Effector memory CD8-positive, alpha-beta T cell (primary cell): ENCODE results near the gene TRABD2B.
"Not testable (repeated sequence)": the region's sequence is repeated elsewhere in the genome, so short reads cannot be mapped to it uniquely, and the experiment has no call there.

Experiments
- ATAC-seq: fragments of 150-1000 bp; cut with Tn5 transposase; replicated peaks from 2 replicates; pipeline ENCODE4 v1.10.0; 2021; ENCODE audit warnings: mild to moderate bottlenecking, moderate library complexity
- DNase-seq, 3 experiments: peaks; one replicate each; pipeline ENCODE4 v3.0.0; 2021
- H3K27ac Mint-ChIP-seq, 2 donors: one replicate each; pipeline ENCODE4 v1.8.0; 2022; ENCODE audit warnings: mild to moderate bottlenecking in 2 of 2, mixed read lengths in 2 of 2, moderate library complexity in 2 of 2
- H3K27me3 Mint-ChIP-seq, 2 donors: one replicate each; pipeline ENCODE4 v1.8.0; 2022; ENCODE audit warnings: mixed read lengths in 2 of 2
- H3K36me3 Mint-ChIP-seq: one replicate; pipeline ENCODE4 v1.8.0; 2022; ENCODE audit warnings: mild to moderate bottlenecking, moderate library complexity, mixed read lengths; ENCODE audit not compliant: insufficient read depth
- H3K4me1 Mint-ChIP-seq, 2 donors: one replicate each; pipeline ENCODE4 v1.8.0; 2022; ENCODE audit warnings: low read depth in 2 of 2, mixed read lengths in 2 of 2
- H3K4me3 Mint-ChIP-seq, 2 donors: one replicate each; pipeline ENCODE4 v1.8.0; 2022; ENCODE audit warnings: mild to moderate bottlenecking in 2 of 2, mixed read lengths in 2 of 2, moderate library complexity in 2 of 2
- H3K9me3 Mint-ChIP-seq, 2 donors: one replicate each; pipeline ENCODE4 v1.8.0; 2022; ENCODE audit warnings: mixed read lengths in 2 of 2

The TRABD2B gene

DNA sequence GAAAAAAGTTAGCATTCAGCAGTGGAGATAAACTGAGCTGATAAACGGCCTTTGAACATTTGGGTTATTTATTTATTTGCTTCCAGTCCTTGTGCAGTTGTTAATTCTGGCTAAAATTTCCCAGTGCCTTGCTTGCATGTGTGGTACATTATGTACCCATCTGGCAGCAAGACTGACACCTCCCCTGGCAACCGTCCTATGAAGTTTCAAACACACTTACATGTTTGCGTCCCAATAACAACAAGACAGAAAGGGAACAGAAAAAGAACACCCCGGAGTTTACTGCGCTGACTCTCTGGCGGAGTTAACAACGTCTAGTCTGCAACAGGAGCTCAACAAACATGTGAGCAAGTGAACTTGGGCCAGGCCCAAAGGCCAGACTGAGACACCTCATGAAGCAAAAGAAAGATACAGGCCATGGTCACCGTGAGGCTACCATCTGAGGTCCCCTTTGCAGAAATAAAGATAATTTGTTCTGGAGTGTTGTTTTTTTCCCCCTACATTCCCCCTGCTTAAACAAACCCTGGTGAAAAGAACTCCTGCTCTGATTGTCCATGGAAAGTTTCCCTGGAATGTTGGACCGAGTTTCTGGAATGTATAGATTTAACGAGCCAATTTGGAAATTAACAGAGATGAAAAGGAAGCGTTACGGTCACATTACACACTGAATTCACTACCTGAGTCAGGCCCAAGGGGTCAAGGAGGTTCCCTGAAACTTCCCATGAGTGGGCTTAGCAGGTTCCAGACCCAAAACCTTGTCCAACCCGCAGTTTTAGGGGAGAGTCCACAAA lies 33.4 kb downstream of the TRABD2B start:
- ATAC-seq (no peak), DNase-seq (no peak)
- Mint-ChIP-seq H3K36me3 (no peaks in the 10 kb centered on the region), H3K4me1 (no peaks in the 10 kb centered on the region), H3K4me3 (no peak overlapping the region), H3K27ac (no peak overlapping the region), H3K9me3 (no peaks in the 10 kb centered on the region), H3K27me3 (peaks cover 24% of the 10 kb centered on the region in 2 donors)

GRCh38 chr1:47962750-47963492 lies 34.3 kb downstream of the TRABD2B start:
- ATAC-seq, result no peak
- H3K27me3 Mint-ChIP-seq, result peaks cover 24 to 26% of the 10 kb centered on the region in 2 donors

GRCh38 chr1:47961835-47962234 lies 35.4 kb downstream of the TRABD2B start:
- H3K27ac Mint-ChIP-seq, ATAC-seq, H3K9me3 Mint-ChIP-seq, H3K36me3 Mint-ChIP-seq, H3K4me3 Mint-ChIP-seq, DNase-seq, H3K4me1 Mint-ChIP-seq: not testable (repeated sequence)
- H3K27me3 Mint-ChIP-seq, result peaks cover 26 to 34% of the 10 kb centered on the region in 2 donors

More at GRCh38 chr1:47962750-47963492, 34.3 kb downstream of the TRABD2B start:
- H3K36me3 Mint-ChIP-seq, result no peaks in the 10 kb centered on the region
- H3K27ac Mint-ChIP-seq, result no peak overlapping the region
- no peak for DNase-seq
- no peak overlapping the region for H3K4me3 Mint-ChIP-seq
- H3K4me1 Mint-ChIP-seq, result no peaks in the 10 kb centered on the region
- H3K9me3 Mint-ChIP-seq, result no peaks in the 10 kb centered on the region

- not testable (repeated sequence) for H3K4me1 Mint-ChIP-seq, H3K4me3 Mint-ChIP-seq, H3K27ac Mint-ChIP-seq, H3K9me3 Mint-ChIP-seq, H3K36me3 Mint-ChIP-seq, ATAC-seq, DNase-seq
- peaks cover 51 to 52% of the 10 kb centered on the region in 2 donors for H3K27me3 Mint-ChIP-seq
Measured at GRCh38 chr1:47956491-47956890, 40.7 kb downstream of the TRABD2B start.

DNA sequence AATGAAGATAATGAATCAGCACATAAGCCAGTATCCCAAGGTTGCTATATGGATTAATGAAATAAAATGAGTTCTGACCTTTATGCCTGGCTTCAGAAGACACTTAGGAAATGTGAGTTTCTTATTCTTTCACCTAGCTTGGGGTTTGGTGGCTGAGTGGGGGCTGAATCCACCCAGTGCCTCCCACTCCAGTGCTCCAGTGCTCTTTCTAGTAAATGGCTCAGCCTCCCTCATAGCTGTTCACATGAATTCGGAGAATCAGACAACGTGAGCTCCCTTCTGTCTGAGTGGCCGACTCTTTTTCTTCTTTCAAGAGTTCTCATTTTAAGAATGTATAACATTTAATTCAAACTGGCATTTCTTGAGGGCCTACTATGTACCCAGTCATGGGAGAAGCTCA lies 43.5 kb downstream of the TRABD2B start:
- Mint-ChIP-seq H3K4me1 (no peaks in the 10 kb centered on the region), H3K27ac (no peak overlapping the region), H3K36me3 (no peaks in the 10 kb centered on the region), H3K27me3 (peaks cover 38 to 66% of the 10 kb centered on the region in 2 donors), H3K9me3 (no peaks in the 10 kb centered on the region), H3K4me3 (no peak overlapping the region)
- ATAC-seq, result no peak
- DNase-seq, result no peak

DNA sequence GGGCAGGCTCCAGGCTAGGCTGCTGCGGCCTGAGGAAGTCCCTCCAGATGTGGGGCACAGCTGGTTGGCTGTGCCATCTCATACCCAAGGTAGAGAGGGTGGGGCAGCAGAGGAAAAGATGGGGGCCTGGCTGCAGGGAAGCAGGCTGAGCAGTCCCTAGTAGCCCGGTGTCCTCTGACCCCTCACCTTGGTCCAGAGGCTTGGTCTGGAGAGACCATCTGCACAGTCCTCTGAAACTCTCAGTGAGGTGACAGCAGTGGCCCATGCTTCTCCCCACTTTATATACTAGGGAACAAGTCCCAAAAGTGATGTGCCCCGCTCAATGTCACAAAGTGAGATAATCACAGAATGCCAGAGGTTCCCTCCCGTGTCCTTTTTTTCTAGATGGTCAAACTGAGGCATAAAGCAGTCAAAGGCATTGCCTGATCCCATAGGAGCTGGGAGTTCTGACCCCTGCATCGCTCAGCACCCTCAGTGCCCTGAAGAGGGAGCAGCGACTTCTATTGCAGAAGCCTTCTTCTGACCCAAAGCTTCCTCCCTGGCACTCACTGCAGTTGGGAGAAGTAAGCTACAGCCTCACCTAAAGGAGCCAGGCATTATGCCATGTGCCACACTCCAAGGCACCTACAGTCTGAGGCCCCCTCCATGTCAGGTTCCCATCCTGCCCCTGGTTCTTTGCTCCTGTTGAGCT lies 45.5 kb downstream of the TRABD2B start:
- Mint-ChIP-seq H3K9me3 (no peaks in the 10 kb centered on the region), H3K4me1 (no peaks in the 10 kb centered on the region), H3K27me3 (peaks cover 37 to 54% of the 10 kb centered on the region in 2 donors), H3K4me3 (no peak overlapping the region), H3K27ac (no peak overlapping the region), H3K36me3 (no peaks in the 10 kb centered on the region)
- DNase-seq, result no peak
- ATAC-seq, result no peak

DNA sequence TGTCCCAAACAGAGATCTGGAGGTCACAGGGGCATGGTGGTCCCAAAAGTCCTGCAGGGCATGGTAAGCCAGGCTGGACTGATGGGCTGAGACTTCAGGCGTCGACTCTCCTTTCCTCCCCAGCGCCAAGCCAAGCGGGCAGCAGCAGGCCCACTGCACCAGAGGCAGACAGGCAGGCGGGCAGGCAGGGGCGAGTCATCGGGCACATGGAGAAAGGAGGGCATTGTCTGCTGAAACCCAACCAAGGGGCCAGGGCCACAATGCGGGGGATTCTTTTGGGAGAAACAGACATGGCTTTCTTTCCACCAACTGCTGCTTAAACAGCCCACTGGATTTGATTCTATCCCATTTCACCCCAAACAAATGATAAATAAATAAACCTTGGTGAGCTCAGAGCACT lies 46.2 kb downstream of the TRABD2B start:
- H3K4me1 Mint-ChIP-seq, result no peaks in the 10 kb centered on the region
- peaks cover 35 to 51% of the 10 kb centered on the region in 2 donors for H3K27me3 Mint-ChIP-seq
- H3K9me3 Mint-ChIP-seq, result no peaks in the 10 kb centered on the region
- no peak for DNase-seq
- no peak for ATAC-seq
- no peak overlapping the region for H3K4me3 Mint-ChIP-seq
- H3K27ac Mint-ChIP-seq, result no peak overlapping the region
- no peaks in the 10 kb centered on the region for H3K36me3 Mint-ChIP-seq

DNA sequence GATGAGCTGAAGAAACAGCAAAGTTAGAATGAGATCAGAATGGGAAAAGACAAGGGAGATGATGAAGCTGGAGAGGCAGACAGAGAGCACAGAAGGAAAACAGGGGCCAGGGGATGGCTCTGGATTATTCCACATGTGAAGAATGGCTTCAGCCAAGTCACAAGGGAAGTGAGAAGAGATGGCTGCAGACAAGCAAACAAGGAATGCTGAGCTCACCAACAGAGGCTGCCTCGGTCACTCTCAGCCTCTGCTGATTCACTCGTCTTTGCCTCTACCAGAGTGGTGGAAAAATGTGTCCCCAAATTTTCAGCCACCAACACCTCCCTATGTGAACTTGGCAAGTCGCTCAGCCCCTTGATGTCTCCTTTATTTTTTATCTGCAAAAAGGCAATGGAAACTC lies 46.7 kb downstream of the TRABD2B start:
- Mint-ChIP-seq H3K4me1 (no peaks in the 10 kb centered on the region), H3K4me3 (no peak overlapping the region)
- no peak for ATAC-seq

DNA sequence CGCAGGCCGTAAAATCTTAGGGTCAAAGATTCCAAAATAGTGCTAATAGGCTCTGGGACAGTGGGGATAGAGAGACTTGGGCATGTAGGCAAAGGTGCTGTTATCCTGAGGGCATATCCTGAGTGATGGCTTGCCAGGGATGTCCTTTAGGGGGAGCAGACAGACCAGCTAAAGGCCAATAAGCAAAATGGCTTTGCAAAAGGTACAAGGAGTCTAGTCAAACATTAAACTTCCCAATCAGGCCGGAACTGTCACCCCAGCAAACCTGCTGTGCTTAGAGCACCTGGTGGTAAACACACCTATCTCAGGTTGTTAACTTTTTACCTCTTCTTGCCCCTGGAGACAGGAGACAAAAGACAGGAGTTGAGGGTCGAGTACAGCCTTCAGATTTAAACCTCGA lies 49.1 kb downstream of the TRABD2B start:
- no peaks in the 10 kb centered on the region for H3K9me3 Mint-ChIP-seq

More for the DNA sequence above, 46.7 kb downstream of the TRABD2B start:
- no peak for DNase-seq
- Mint-ChIP-seq H3K27ac (no peak overlapping the region), H3K27me3 (peaks cover 29 to 45% of the 10 kb centered on the region in 2 donors), H3K9me3 (no peaks in the 10 kb centered on the region), H3K36me3 (no peaks in the 10 kb centered on the region)

DNA sequence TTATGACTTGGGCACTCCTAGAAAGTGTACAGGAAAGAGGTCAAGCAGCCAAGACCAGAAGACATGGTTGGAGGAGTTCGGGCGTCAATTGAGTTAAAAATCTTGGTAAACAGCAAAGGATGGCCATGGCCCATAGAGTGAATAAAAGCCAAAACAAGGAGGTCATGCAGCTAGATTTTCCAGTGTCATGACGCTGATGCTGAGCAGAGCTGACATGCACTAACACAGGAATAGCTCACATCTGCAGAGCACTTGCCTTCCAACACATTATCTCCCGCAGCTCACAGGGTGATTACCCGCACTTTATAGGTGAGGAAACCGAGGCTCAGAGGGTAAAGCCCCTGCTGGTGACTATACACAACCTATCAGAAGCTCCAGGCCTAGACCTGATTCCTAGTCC lies 49.7 kb downstream of the TRABD2B start:
- H3K4me3 Mint-ChIP-seq, result no peak overlapping the region
- H3K27ac Mint-ChIP-seq, result no peak overlapping the region
- peaks cover 29 to 34% of the 10 kb centered on the region in 2 donors for H3K27me3 Mint-ChIP-seq
- H3K4me1 Mint-ChIP-seq, result no peaks in the 10 kb centered on the region
- H3K36me3 Mint-ChIP-seq, result peaks cover 3% of the 10 kb centered on the region
- no peak for ATAC-seq
- no peak for DNase-seq
- H3K9me3 Mint-ChIP-seq, result no peaks in the 10 kb centered on the region

More for the DNA sequence above, 49.1 kb downstream of the TRABD2B start:
- H3K36me3 Mint-ChIP-seq, result peaks cover 3% of the 10 kb centered on the region
- no peak overlapping the region for H3K4me3 Mint-ChIP-seq
- H3K27me3 Mint-ChIP-seq, result peaks cover 28 to 39% of the 10 kb centered on the region in 2 donors
- H3K4me1 Mint-ChIP-seq, result no peaks in the 10 kb centered on the region
- no peak for DNase-seq
- no peak for ATAC-seq
- H3K27ac Mint-ChIP-seq, result no peak overlapping the region

GRCh38 chr1:47944561-47944960 lies 52.6 kb downstream of the TRABD2B start:
- ATAC-seq (no peak), DNase-seq (no peak)
- no peak overlapping the region for H3K27ac Mint-ChIP-seq
- H3K9me3 Mint-ChIP-seq, result no peaks in the 10 kb centered on the region
- peaks cover 3% of the 10 kb centered on the region for H3K36me3 Mint-ChIP-seq
- no peak overlapping the region for H3K4me3 Mint-ChIP-seq
- peaks cover 21 to 22% of the 10 kb centered on the region in 2 donors for H3K27me3 Mint-ChIP-seq
- H3K4me1 Mint-ChIP-seq, result no peaks in the 10 kb centered on the region

GRCh38 chr1:47942240-47942629 lies 55.0 kb downstream of the TRABD2B start:
- Mint-ChIP-seq H3K27me3 (peaks cover 21 to 31% of the 10 kb centered on the region in 2 donors), H3K9me3 (no peaks in the 10 kb centered on the region), H3K36me3 (peaks cover 3% of the 10 kb centered on the region), H3K4me1 (no peaks in the 10 kb centered on the region), H3K4me3 (no peak overlapping the region), H3K27ac (no peak overlapping the region)
- ATAC-seq (no peak), DNase-seq (no peak)

DNA sequence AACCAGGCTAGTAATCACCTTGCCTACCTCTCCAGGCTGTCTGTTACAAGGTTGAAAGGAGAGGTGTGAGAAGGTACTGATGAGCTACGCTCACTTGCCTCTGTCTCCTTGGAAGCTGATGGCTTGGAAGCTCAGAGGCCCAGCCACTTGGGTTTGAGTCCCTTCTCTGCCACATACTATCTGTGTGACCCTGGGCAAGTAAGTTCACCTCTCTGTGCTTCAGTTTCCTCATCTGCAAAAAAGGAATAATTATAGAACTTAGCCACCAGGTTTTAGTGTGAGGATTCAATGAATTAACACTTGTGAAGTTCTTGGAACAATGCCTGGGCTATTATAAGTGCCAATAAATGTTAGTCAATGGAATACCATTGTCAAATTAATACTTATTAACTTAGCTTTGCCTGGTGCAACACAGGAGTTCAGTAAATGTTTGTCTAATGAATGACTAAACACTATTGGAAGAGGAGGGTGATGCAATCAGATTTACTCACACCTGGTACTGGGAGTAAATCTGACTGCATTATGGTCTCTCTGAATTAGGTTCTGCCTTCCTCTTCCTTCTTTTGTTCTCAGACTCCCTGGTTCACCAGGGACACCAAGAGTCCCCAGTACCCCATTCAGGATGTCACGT lies 55.5 kb downstream of the TRABD2B start:
- Mint-ChIP-seq H3K36me3 (peaks cover 3% of the 10 kb centered on the region), H3K27me3 (peaks cover 21 to 31% of the 10 kb centered on the region in 2 donors), H3K4me3 (no peak overlapping the region), H3K9me3 (no peaks in the 10 kb centered on the region), H3K27ac (no peak overlapping the region), H3K4me1 (no peaks in the 10 kb centered on the region)
- DNase-seq (no peak), ATAC-seq (no peak)
